ACHN (cell line): Measurements from ENCODE around the gene ERP27.
A peak's percentile ranks its signal among the peaks of the same experiment; 100 is the strongest.

Experiments used
- DNase-seq: peaks from one replicate; pipeline ENCODE4 v3.0.0-alpha.2; 2015
- in situ Hi-C: cut with HindIII; loops from 2 replicates; pipeline ENCODE4 v1.10.0; 2017; ENCODE audit warnings: low sequenced_read_pairs, low pct_ligation_motif_present, low pct_unique_long_range_greater_than_20kb

Gene ERP27

GRCh38 chr12:14946162-14946561 is 7.8 kb upstream of the ERP27 start:
- no peak for DNase-seq
- in situ Hi-C loops: no loop called here

GRCh38 chr12:14942196-14942931 is 4.0 kb upstream of the ERP27 start:
- no peak for DNase-seq
- in situ Hi-C loops: no loop called here

- in situ Hi-C loops: no loop called here
Measured at GRCh38 chr12:14941369-14941768, 3.0 kb upstream of the ERP27 start.

GRCh38 chr12:14937689-14938088 is 648 bp downstream of the ERP27 start:
- in situ Hi-C loops: no loop called here
- DNase-seq: no peak

More at GRCh38 chr12:14941369-14941768, 3.0 kb upstream of the ERP27 start:
- DNase-seq: no peak

GRCh38 chr12:14937014-14937413 is 1.3 kb downstream of the ERP27 start:
- in situ Hi-C loops: no loop called here
- no peak for DNase-seq

GRCh38 chr12:14936224-14936861 is 2.0 kb downstream of the ERP27 start:
- in situ Hi-C loops: no loop called here
- DNase-seq: peak; percentile 20

- peak; percentile 26 for DNase-seq
- in situ Hi-C loops: no loop called here
Measured at GRCh38 chr12:14935031-14935430, 3.3 kb downstream of the ERP27 start.

- in situ Hi-C loops: no loop called here
- no peak for DNase-seq
Measured at GRCh38 chr12:14934511-14934910, 3.8 kb downstream of the ERP27 start.

- in situ Hi-C loops: no loop called here
- no peak for DNase-seq
Measured at GRCh38 chr12:14931791-14932560, 6.4 kb downstream of the ERP27 start.

GRCh38 chr12:14931359-14931758 is 7.0 kb downstream of the ERP27 start:
- in situ Hi-C loops: no loop called here

GRCh38 chr12:14930299-14930698 is 8.0 kb downstream of the ERP27 start:
- DNase-seq: no peak
- in situ Hi-C loops: no loop called here

More at GRCh38 chr12:14931359-14931758, 7.0 kb downstream of the ERP27 start:
- DNase-seq: no peak

- DNase-seq: no peak
- in situ Hi-C loops: no loop called here
Measured at GRCh38 chr12:14928931-14929330, 9.4 kb downstream of the ERP27 start.

- in situ Hi-C loops: no loop called here
- DNase-seq: no peak
Measured at GRCh38 chr12:14927267-14927666, 11.1 kb downstream of the ERP27 start.

GRCh38 chr12:14924541-14924940 is 13.8 kb downstream of the ERP27 start:
- in situ Hi-C loops: no loop called here

GRCh38 chr12:14923944-14924343 is 14.4 kb downstream of the ERP27 start:
- no peak for DNase-seq
- in situ Hi-C loops: no loop called here

More at GRCh38 chr12:14924541-14924940, 13.8 kb downstream of the ERP27 start:
- DNase-seq: no peak

- DNase-seq: no peak
Measured at GRCh38 chr12:14921218-14921617, 17.1 kb downstream of the ERP27 start.

GRCh38 chr12:14920475-14921126 is 17.7 kb downstream of the ERP27 start:
- no peak for DNase-seq
- in situ Hi-C loops: no loop called here

More at GRCh38 chr12:14921218-14921617, 17.1 kb downstream of the ERP27 start:
- in situ Hi-C loops: no loop called here

- DNase-seq: no peak
- in situ Hi-C loops: no loop called here
Measured at GRCh38 chr12:14919455-14919854, 18.9 kb downstream of the ERP27 start.

GRCh38 chr12:14915736-14916135 is 22.6 kb downstream of the ERP27 start:
- in situ Hi-C loops: no loop called here
- DNase-seq: no peak
